ENCODE data around the gene MAP4K1.

The MAP4K1 gene

GRCh38 chr19:38543807-38544568 is 73.8 kb downstream of the MAP4K1 start (continued):
- peak; percentile 97 for TF ChIP-seq TSHZ1 (tag by site-specific recombination; IDR thresholded peaks at IDR 0.05; ENCODE audit: borderline replicate concordance)
- TF ChIP-seq ZNF626 (tag by site-specific recombination; IDR thresholded peaks at IDR 0.05), result peak; percentile 86; the same call in 1 of the 2 replicates
- TF ChIP-seq, protein P1, sequence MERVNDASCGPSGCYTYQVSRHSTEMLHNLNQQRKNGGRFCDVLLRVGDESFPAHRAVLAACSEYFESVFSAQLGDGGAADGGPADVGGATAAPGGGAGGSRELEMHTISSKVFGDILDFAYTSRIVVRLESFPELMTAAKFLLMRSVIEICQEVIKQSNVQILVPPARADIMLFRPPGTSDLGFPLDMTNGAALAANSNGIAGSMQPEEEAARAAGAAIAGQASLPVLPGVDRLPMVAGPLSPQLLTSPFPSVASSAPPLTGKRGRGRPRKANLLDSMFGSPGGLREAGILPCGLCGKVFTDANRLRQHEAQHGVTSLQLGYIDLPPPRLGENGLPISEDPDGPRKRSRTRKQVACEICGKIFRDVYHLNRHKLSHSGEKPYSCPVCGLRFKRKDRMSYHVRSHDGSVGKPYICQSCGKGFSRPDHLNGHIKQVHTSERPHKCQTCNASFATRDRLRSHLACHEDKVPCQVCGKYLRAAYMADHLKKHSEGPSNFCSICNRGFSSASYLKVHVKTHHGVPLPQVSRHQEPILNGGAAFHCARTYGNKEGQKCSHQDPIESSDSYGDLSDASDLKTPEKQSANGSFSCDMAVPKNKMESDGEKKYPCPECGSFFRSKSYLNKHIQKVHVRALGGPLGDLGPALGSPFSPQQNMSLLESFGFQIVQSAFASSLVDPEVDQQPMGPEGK (tag by site-specific recombination; IDR thresholded peaks at IDR 0.05), result peak; percentile 82
- TF ChIP-seq ZNF610 (tag by site-specific recombination; IDR thresholded peaks at IDR 0.05; ENCODE audit: borderline replicate concordance), result peak; percentile 78; the same call in 1 of the 2 replicates
- TF ChIP-seq ZNF560 (tag by site-specific recombination; IDR thresholded peaks at IDR 0.05; ENCODE audit: borderline replicate concordance), result no peak
- TF ChIP-seq ZNF157 (tag by site-specific recombination; IDR thresholded peaks at IDR 0.05), result no peak
- TF ChIP-seq ZNF830 (tag by site-specific recombination; IDR thresholded peaks at IDR 0.05; ENCODE audit: low read depth), result no peak
- TF ChIP-seq ZNF148 (tag by site-specific recombination; IDR thresholded peaks at IDR 0.05; ENCODE audit: borderline replicate concordance), result no peak; the same call in 1 of the 2 replicates
- TF ChIP-seq, protein P2, sequence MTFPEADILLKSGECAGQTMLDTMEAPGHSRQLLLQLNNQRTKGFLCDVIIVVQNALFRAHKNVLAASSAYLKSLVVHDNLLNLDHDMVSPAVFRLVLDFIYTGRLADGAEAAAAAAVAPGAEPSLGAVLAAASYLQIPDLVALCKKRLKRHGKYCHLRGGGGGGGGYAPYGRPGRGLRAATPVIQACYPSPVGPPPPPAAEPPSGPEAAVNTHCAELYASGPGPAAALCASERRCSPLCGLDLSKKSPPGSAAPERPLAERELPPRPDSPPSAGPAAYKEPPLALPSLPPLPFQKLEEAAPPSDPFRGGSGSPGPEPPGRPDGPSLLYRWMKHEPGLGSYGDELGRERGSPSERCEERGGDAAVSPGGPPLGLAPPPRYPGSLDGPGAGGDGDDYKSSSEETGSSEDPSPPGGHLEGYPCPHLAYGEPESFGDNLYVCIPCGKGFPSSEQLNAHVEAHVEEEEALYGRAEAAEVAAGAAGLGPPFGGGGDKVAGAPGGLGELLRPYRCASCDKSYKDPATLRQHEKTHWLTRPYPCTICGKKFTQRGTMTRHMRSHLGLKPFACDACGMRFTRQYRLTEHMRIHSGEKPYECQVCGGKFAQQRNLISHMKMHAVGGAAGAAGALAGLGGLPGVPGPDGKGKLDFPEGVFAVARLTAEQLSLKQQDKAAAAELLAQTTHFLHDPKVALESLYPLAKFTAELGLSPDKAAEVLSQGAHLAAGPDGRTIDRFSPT (tag by site-specific recombination; IDR thresholded peaks at IDR 0.05), result no peak
- TF ChIP-seq ZNF302 (tag by site-specific recombination; IDR thresholded peaks at IDR 0.05; ENCODE audit: low read depth), result no peak
- TF ChIP-seq ZNF580 (tag by site-specific recombination; IDR thresholded peaks at IDR 0.05), result peak; percentile 98
- TF ChIP-seq ZNF26 (tag by site-specific recombination; IDR thresholded peaks at IDR 0.05), result no peak
- TF ChIP-seq OVOL3 (tag by site-specific recombination; IDR thresholded peaks at IDR 0.05), result no peak
- TF ChIP-seq SP2 (tag by site-specific recombination; IDR thresholded peaks at IDR 0.05), result peak; percentile 99
- TF ChIP-seq ZBTB49 (tag by site-specific recombination; IDR thresholded peaks at IDR 0.05; ENCODE audit: low read depth), result no peak
- no peak for TF ChIP-seq ZNF341 (tag by site-specific recombination; IDR thresholded peaks at IDR 0.05; ENCODE audit: low read depth)
- peak; percentile 75; the same call in 1 of the 2 replicates for TF ChIP-seq ZNF23 (tag by site-specific recombination; IDR thresholded peaks at IDR 0.05; ENCODE audit: borderline replicate concordance)
- TF ChIP-seq MYNN (tag by site-specific recombination; IDR thresholded peaks at IDR 0.05; ENCODE audit: borderline replicate concordance), result no peak
- no peak for TF ChIP-seq BCL6B (tag by site-specific recombination; IDR thresholded peaks at IDR 0.05)
- TF ChIP-seq ZNF324 (tag by site-specific recombination; IDR thresholded peaks at IDR 0.05), result peak; percentile 93; the same call in 1 of the 2 replicates
- peak; percentile 95 for TF ChIP-seq SP3 (tag by site-specific recombination; IDR thresholded peaks at IDR 0.05)
- TF ChIP-seq HOXC10 (CRISPR knock-in tag; IDR thresholded peaks at IDR 0.05), result no peak; the same call in 1 of the 2 replicates
